PC-9 (cell line): ENCODE measurements around the gene TCF12. TPM values are rescaled to one million over a fixed set of nuclear protein-coding genes. Genes with fewer than 3 reads are reported as not detected.

Experiments
- BruUV-seq: library from RNA; stranded (reverse); fragments of 400-500 nt; replicated peaks from 2 replicates; lab custom pipeline; 2021; lab: Mats Ljungman, UMichigan
- CTCF ChIA-PET: fragments of 300-600 bp; sonication (Branson Sonifier 250); formaldehyde crosslinking; loops from one replicate; lab custom pipeline; 2022; ENCODE audit warnings: antibody characterized with exemption; lab: Charles Lee
- POLR2A ChIA-PET: fragments of 300-600 bp; sonication (Branson Sonifier 250); formaldehyde crosslinking; loops from one replicate; lab custom pipeline; 2022; ENCODE audit warnings: antibody characterized with exemption; ENCODE audit not compliant: unreplicated experiment; lab: Charles Lee
- DNase-seq, 2 experiments: peaks; one replicate each; pipeline versions ENCODE4 v3.0.0 to v3.0.0-alpha.2; 2015 to 2022; ENCODE audit warnings: mixed read lengths in 1 of 2
- H2AFZ ChIP-seq: fragments of 200-600 bp; sonication (generic); 2 replicates; pipeline ENCODE4 v1.8.1; 2017; ENCODE audit warnings: antibody characterized with exemption
- H3F3A ChIP-seq: fragments of 200-600 bp; sonication (generic); 2 replicates; pipeline ENCODE4 v1.8.1; 2017; ENCODE audit warnings: antibody characterized with exemption, mild to moderate bottlenecking, low read depth; ENCODE audit not compliant: insufficient read depth
- H3K27ac ChIP-seq: fragments of 200-600 bp; sonication (generic); 2 replicates; pipeline ENCODE4 v1.6.1; 2016; ENCODE audit warnings: mixed run types
- H3K27me3 ChIP-seq: fragments of 200-600 bp; sonication (generic); 2 replicates; pipeline ENCODE4 v1.6.1; 2016; ENCODE audit warnings: low read depth, mixed run types; ENCODE audit not compliant: insufficient read depth
- H3K36me3 ChIP-seq: fragments of 200-600 bp; sonication (generic); 2 replicates; pipeline ENCODE4 v1.6.1; 2016; ENCODE audit warnings: low read depth, mixed run types
- H3K4me1 ChIP-seq: fragments of 200-600 bp; sonication (generic); replicated peaks from 2 replicates; pipeline ENCODE4 v1.6.1; 2016; ENCODE audit warnings: mixed run types; ENCODE audit not compliant: insufficient read depth
- H3K4me2 ChIP-seq: fragments of 200-600 bp; sonication (generic); 2 replicates; pipeline ENCODE4 v1.6.1; 2017; ENCODE audit warnings: mixed run types
- H3K4me3 ChIP-seq: fragments of 200-600 bp; sonication (generic); 2 replicates; pipeline ENCODE4 v1.6.1; 2016; ENCODE audit warnings: mixed run types
- H3K79me2 ChIP-seq: fragments of 200-600 bp; sonication (generic); 2 replicates; pipeline ENCODE4 v1.6.1; 2017; ENCODE audit warnings: low read depth, mixed run types
- H3K9me2 ChIP-seq: fragments of 200-600 bp; sonication (generic); 2 replicates; pipeline ENCODE4 v1.8.1; 2017; ENCODE audit warnings: mild to moderate bottlenecking; ENCODE audit not compliant: insufficient read depth
- H3K9me3 ChIP-seq: fragments of 200-600 bp; sonication (generic); 2 replicates; pipeline ENCODE4 v1.8.1; 2016; ENCODE audit warnings: low read depth; ENCODE audit not compliant: insufficient read depth
- H4K20me1 ChIP-seq: fragments of 200-600 bp; sonication (generic); 2 replicates; pipeline ENCODE4 v1.8.1; 2017; ENCODE audit not compliant: insufficient read depth
- EZH2 ChIP-seq: fragments of 200-600 bp; sonication (generic); IDR thresholded peaks from 2 replicates; pipeline ENCODE4 v1.8.0; 2017; ENCODE audit warnings: antibody characterized with exemption, low read depth
- intact Hi-C: fragments of 100-400 bp; cut with micrococcal nuclease; formaldehyde crosslinking; loops from one replicate; pipeline ENCODE4 v1.10.0; 2022; ENCODE audit not compliant: unreplicated experiment
- total RNA-seq: library from RNA; stranded (reverse); gene quantifications from 2 replicates; pipeline ENCODE4 v1.2.3, GENCODE V29; 2021
- TF ChIP-seq, protein P1 (sequence below): fragments of 200-600 bp; sonication (generic); conservative IDR thresholded peaks from 2 replicates; pipeline ENCODE4 v1.6.1; 2017; ENCODE audit warnings: mixed run types, antibody characterized with exemption, mild to moderate bottlenecking, moderate library complexity

Gene TCF12
- total RNA-seq, 1 experiment from 2014 or later, result 60.1 TPM

DNA sequence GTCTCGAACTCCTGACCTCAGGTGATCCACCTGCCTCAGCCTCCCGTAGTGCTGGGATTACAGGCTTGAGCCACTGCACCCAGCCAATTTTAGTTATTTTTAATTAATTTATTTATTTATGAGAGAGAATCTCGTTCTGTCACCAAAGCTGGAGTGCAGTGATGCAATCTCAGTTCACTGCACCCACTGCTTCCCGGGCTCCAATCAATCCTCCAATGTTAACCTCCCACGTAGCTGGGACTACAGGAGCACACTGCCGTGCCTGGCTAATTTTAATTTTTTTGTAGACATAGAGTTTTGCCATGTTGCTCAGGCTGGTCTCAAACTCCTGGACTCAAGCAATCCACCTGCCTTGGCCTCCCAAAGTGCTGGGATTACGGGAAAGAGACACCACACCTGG, 137.9 kb downstream of the TCF12 start:
- no peaks in the 10 kb centered on the region for H3K9me2 ChIP-seq
- TF ChIP-seq EZH2, result no peak
- TF ChIP-seq, protein P1, sequence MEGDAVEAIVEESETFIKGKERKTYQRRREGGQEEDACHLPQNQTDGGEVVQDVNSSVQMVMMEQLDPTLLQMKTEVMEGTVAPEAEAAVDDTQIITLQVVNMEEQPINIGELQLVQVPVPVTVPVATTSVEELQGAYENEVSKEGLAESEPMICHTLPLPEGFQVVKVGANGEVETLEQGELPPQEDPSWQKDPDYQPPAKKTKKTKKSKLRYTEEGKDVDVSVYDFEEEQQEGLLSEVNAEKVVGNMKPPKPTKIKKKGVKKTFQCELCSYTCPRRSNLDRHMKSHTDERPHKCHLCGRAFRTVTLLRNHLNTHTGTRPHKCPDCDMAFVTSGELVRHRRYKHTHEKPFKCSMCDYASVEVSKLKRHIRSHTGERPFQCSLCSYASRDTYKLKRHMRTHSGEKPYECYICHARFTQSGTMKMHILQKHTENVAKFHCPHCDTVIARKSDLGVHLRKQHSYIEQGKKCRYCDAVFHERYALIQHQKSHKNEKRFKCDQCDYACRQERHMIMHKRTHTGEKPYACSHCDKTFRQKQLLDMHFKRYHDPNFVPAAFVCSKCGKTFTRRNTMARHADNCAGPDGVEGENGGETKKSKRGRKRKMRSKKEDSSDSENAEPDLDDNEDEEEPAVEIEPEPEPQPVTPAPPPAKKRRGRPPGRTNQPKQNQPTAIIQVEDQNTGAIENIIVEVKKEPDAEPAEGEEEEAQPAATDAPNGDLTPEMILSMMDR, result no peak
- H3F3A ChIP-seq, result no peaks in the 10 kb centered on the region
- no peak overlapping the region for H2AFZ ChIP-seq
- H4K20me1 ChIP-seq, result no peaks in the 10 kb centered on the region
- ChIA-PET POLR2A (no interaction called here), CTCF (no interaction called here)
- H3K27ac ChIP-seq, result no peak overlapping the region
- no peaks in the 10 kb centered on the region for H3K9me3 ChIP-seq
- no peak overlapping the region for H3K4me3 ChIP-seq
- no TSS peak for BruUV-seq
- no peaks in the 10 kb centered on the region for H3K36me3 ChIP-seq
- H3K4me1 ChIP-seq, result peaks cover 11% of the 10 kb centered on the region
- peaks cover 8% of the 10 kb centered on the region for H3K79me2 ChIP-seq
- DNase-seq, result no peak
- no peak overlapping the region for H3K4me2 ChIP-seq
- no peaks in the 10 kb centered on the region for H3K27me3 ChIP-seq
- intact Hi-C loops, result no loop called here

DNA sequence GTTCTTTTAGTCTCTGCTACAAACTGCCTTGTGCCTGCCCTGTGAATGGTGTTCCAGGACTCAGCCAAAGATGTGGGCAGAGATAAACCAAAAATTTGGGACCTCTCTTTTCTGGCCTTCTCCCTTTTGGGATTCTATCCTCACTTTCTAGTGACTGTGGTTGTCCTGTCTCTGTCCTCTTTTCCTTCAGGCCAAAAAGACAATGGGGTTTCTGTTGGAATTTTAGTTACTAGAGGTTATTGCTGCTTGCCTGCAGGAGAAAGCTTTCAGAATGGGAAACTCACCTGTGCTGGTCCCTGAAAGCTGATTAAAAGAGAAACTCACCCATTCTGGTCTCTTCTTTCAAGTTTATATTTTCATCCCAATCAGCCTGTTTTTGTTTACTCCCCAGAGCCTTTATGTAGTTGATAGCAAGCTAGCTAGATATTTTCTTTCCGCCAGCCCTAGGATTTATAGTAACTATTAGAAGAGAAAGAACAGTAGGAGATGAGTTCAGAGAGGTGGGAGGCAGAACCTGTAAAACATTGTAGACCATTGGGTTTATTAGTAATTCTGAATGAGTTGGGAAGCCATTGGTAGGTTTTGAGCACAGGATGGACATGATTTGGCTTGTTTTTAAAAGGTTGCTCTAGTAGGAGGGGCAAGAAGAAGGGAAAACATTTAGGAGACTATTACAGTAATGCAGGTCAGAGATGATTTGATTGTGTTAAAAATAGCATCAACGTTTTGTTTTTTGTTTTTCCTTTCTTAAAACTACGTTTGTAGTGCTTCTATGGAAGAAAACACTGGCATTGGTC, 138.9 kb downstream of the TCF12 start:
- Histone ChIP-seq H3K27me3 (no peaks in the 10 kb centered on the region), H3K36me3 (no peaks in the 10 kb centered on the region), H3K4me1 (peaks cover 11% of the 10 kb centered on the region), H3F3A (no peaks in the 10 kb centered on the region), H3K4me2 (no peak overlapping the region), H3K27ac (no peak overlapping the region), H3K9me2 (no peaks in the 10 kb centered on the region), H2AFZ (no peak overlapping the region), H3K4me3 (no peak overlapping the region), H3K79me2 (peaks cover 6% of the 10 kb centered on the region; the same call in 1 of the 2 replicates), H3K9me3 (no peaks in the 10 kb centered on the region), H4K20me1 (no peaks in the 10 kb centered on the region)
- CTCF ChIA-PET, result no interaction called here
- DNase-seq, result no peak
- no peak for TF ChIP-seq EZH2
- TF ChIP-seq, protein P1, result no peak
- no TSS peak for BruUV-seq
- POLR2A ChIA-PET, result no interaction called here
- intact Hi-C loops, result no loop called here

DNA sequence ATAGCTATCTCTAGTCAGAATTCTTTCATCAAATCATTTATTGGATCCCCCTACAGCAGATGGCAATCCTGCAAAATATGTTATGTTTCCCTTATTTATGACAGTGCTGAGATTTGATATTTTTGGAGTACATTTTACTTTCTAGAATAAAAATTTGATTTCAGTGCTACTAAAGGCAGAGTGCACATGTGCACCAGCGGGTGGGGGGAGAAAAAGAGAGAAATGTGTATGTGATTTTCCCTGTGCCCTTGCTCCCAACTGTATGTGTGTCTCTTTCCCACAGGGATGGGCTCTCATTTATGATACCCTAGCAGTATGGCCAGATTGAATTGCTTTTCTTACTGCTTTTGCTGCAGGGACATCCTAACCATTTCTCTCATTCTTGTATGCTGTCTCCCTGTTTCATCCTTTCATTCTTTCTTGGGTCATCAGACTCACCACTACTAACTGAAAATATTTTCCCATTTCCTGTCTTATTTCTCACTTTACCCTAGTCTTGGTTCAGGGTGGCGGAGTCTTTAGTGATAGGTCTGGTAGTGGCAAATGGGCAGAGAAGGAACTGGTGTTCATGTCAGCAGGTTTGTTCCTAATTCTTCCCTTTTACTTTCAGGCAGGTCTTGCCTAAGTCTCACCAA, 140.7 kb downstream of the TCF12 start:
- DNase-seq, result no peak
- BruUV-seq, result no TSS peak
- ChIA-PET POLR2A (no interaction called here), CTCF (no interaction called here)
- TF ChIP-seq, protein P1, result no peak
- H3K9me2 ChIP-seq, result no peaks in the 10 kb centered on the region
- intact Hi-C loops, result no loop called here
- H3K36me3 ChIP-seq, result no peaks in the 10 kb centered on the region
- no peaks in the 10 kb centered on the region for H4K20me1 ChIP-seq
- H3K27me3 ChIP-seq, result no peaks in the 10 kb centered on the region
- peaks cover 6% of the 10 kb centered on the region; the same call in 1 of the 2 replicates for H3K79me2 ChIP-seq
- H3K4me3 ChIP-seq, result no peak overlapping the region
- H3K9me3 ChIP-seq, result no peaks in the 10 kb centered on the region
- H3F3A ChIP-seq, result no peaks in the 10 kb centered on the region
- peaks cover 11% of the 10 kb centered on the region for H3K4me1 ChIP-seq
- H2AFZ ChIP-seq, result no peak overlapping the region
- no peak overlapping the region for H3K4me2 ChIP-seq
- no peak overlapping the region for H3K27ac ChIP-seq
